Measurements from ENCODE around the gene HOXA10.

DNA sequence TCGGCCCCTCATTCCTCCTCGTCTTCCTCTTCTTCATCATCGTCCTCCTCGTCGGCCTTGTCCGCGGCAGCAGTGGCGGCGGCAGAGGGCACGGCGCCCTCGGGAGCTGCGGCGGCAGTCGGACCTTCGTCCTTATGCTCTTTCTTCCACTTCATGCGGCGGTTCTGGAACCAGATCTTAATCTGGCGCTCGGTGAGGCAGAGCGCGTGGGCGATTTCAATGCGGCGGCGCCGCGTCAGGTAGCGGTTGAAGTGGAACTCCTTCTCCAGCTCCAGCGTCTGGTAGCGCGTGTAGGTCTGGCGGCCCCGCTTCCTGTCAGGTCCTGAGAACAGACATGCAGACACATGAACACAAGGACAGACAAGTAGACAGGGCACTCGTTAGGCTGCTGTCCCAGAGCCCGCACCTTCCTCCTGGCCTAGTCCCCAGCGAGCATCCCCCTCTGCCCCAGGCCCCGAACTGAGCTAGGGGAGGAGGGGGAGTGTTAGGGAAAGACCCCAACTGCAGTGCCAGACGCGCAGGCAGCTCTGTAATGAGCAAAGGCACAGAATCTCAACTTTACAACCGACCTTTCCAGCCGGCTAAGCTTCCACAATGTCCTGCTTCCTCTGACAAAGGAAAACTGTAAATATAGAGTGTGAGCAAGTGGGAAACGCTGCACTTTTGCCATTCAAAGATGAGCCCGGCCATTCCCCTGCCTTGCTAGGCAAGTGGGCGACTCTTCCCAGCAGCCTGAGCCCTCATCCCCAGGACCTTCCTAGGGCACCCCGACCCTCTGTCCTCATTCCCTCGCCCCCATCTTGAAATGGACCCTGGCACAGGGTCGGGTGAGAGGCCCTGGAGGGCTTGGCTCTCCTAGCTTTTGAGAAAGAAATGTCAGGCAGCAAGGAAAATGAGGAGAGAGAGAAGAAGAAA is 19.0 kb downstream of the HOXA10 start:
- TF ChIP-seq, protein P1, sequence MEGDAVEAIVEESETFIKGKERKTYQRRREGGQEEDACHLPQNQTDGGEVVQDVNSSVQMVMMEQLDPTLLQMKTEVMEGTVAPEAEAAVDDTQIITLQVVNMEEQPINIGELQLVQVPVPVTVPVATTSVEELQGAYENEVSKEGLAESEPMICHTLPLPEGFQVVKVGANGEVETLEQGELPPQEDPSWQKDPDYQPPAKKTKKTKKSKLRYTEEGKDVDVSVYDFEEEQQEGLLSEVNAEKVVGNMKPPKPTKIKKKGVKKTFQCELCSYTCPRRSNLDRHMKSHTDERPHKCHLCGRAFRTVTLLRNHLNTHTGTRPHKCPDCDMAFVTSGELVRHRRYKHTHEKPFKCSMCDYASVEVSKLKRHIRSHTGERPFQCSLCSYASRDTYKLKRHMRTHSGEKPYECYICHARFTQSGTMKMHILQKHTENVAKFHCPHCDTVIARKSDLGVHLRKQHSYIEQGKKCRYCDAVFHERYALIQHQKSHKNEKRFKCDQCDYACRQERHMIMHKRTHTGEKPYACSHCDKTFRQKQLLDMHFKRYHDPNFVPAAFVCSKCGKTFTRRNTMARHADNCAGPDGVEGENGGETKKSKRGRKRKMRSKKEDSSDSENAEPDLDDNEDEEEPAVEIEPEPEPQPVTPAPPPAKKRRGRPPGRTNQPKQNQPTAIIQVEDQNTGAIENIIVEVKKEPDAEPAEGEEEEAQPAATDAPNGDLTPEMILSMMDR (IDR thresholded peaks at IDR 0.05): no peak
- no peak for TF ChIP-seq POLR2A (IDR thresholded peaks at IDR 0.05)

All from thyroid gland (tissue), 4 donors.